Skeletal muscle tissue (tissue), 4 donors: ENCODE results near the gene TRPC4AP. TPM values are rescaled to one million over a fixed set of nuclear protein-coding genes. Genes with fewer than 3 reads are reported as not detected.

Experiments used
- H3K27ac ChIP-seq: one replicate; pipeline ENCODE4 v1.7.0; 2013; ENCODE audit warnings: mild to moderate bottlenecking, low read depth, low read length, inconsistent platforms
- H3K27me3 ChIP-seq, 3 donors: one replicate each; pipeline ENCODE4 v1.7.0; 2013; ENCODE audit warnings: low read length in 3 of 3; ENCODE audit not compliant: control insufficient read depth in 3 of 3, insufficient read depth in 3 of 3
- H3K36me3 ChIP-seq, 3 donors: one replicate each; pipeline ENCODE4 v1.7.0; 2013; ENCODE audit warnings: low read length in 3 of 3; ENCODE audit not compliant: control insufficient read depth in 3 of 3, insufficient read depth in 3 of 3
- H3K4me1 ChIP-seq, 3 donors: one replicate each; pipeline ENCODE4 v1.7.0; 2013; ENCODE audit warnings: low read length in 3 of 3, mild to moderate bottlenecking in 3 of 3; ENCODE audit not compliant: control insufficient read depth in 3 of 3, insufficient read depth in 3 of 3
- H3K4me3 ChIP-seq, 3 donors: one replicate each; pipeline ENCODE4 v1.7.0; 2013; ENCODE audit warnings: low read length in 3 of 3
- H3K9ac ChIP-seq, 3 donors: one replicate each; pipeline ENCODE4 v1.7.0; 2013; ENCODE audit warnings: low read length in 3 of 3, mild to moderate bottlenecking in 3 of 3, moderate library complexity in 2 of 3, low read depth in 1 of 3
- H3K9me3 ChIP-seq, 3 donors: one replicate each; pipeline ENCODE4 v1.7.0; 2013; ENCODE audit warnings: low read length in 3 of 3; ENCODE audit not compliant: control insufficient read depth in 3 of 3
- total RNA-seq: library from RNA; depleted of rRNA; stranded (reverse); fragments of >200 nt; gene quantifications from one replicate; pipeline ENCODE4 v1.2.3, GENCODE V29; 2014
- donor health status: Osteomylitis.

Gene TRPC4AP
- total RNA-seq, 1 donor from 2014 or later = 49.6 TPM

DNA sequence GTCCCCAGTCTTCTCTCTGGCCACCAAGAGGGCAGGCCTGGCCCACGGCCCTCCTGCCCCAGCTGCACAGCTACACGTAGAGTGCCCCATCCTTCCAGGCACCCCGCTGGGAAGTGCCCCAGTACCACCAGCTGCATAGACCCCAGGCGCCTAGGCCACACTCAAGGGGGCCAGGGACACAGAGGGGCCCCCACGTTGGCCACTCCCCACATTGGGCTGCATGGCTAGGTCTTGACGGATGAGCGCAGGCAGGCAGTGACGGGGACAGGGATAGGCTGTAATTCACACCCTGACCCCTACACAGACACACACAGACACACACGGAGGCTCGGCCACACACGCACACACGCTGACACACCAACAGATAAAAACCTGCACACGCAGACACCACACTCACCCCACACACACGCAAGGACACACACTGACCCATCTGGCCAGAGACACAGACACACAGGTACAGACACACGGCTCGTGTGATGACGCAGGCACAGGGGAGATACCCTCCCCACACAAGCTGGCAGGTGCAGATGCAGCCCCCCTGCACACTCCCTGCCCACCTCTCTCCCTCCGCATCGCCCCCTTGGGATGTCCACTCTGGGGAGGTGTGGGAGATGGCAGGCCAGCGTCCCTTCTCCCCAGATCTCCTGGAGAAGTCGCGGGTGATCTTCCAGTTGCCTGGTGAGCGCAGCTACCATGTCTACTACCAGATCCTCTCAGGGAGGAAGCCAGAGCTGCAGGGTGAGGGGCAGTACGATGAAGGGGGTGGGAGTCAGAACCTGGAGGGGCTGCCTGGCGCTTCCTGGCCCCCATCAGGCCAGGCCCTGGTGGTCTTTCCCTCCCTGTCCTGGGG lies 106.9 kb downstream of the TRPC4AP start:
- Histone ChIP-seq H3K9me3 (no peaks in the 10 kb centered on the region), H3K4me1 (peaks cover 37 to 85% (median 83%) of the 10 kb centered on the region in 3 donors), H3K27ac (no peak overlapping the region), H3K9ac (peak overlapping the region in 2 of 3 donors; percentile 43 to 74), H3K4me3 (peak overlapping the region in 1 of 3 donors; percentile 45), H3K27me3 (peaks cover 10 to 17% (median 11%) of the 10 kb centered on the region in 3 donors), H3K36me3 (peaks cover 7 to 53% (median 18%) of the 10 kb centered on the region in 3 donors)

- Histone ChIP-seq H3K27ac (peak overlapping the region; percentile 25), H3K4me1 (peaks cover 37 to 85% (median 78%) of the 10 kb centered on the region in 3 donors), H3K9ac (peak overlapping the region in 1 of 3 donors; percentile 74), H3K36me3 (peaks cover 4 to 51% (median 11%) of the 10 kb centered on the region in 3 donors), H3K27me3 (peaks cover 10 to 17% (median 11%) of the 10 kb centered on the region in 3 donors), H3K4me3 (no peak overlapping the region), H3K9me3 (no peaks in the 10 kb centered on the region)
Measured at GRCh38 chr20:34984756-34985261, 107.8 kb downstream of the TRPC4AP start.

DNA sequence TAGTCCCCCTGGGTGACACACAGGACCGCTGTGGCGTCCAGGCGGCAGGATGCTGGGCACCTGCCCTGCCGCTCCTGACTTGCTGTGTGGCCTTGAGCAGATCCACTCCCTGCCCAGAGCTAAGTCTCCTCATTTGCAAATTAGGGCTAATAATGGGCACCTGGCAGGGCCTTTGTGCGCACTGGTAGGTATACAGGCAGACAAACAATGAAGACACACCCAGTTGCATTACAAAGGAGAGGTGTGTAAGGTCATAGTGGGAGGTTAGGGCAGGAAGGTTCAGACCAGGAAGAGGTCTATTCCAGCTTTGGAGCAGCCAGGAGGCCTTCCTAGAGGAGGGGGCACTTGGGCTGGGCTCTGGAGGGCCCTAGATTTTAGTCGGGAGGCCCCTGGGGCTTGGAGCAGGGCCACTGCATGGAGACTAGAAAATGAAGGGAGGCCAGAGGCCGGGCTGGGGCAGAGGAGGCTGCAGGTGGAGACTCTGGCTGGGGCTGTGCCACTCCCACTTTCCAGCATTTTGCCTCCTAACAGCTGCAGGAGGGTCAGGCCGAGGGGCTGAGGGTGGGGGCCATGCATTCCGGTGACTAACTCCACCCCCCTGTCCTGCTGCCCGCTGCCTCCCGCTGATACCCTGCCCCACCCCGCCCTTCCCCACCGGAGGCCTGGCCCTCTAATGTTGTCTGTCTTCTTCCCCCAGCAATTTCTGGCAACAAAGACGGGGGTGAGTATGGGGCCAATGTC lies 108.4 kb downstream of the TRPC4AP start:
- Histone ChIP-seq H3K9ac (peak overlapping the region in 1 of 3 donors; percentile 60), H3K27ac (peak overlapping the region; percentile 25), H3K36me3 (peaks cover 0 to 49% (median 5%) of the 10 kb centered on the region in 3 donors), H3K4me1 (peaks cover 38 to 80% (median 74%) of the 10 kb centered on the region in 3 donors), H3K4me3 (peak overlapping the region in 1 of 3 donors; percentile 35), H3K9me3 (no peaks in the 10 kb centered on the region), H3K27me3 (peaks cover 10 to 17% (median 11%) of the 10 kb centered on the region in 3 donors)

GRCh38 chr20:34983089-34983820 lies 109.4 kb downstream of the TRPC4AP start:
- Histone ChIP-seq H3K4me1 (peaks cover 46 to 78% (median 75%) of the 10 kb centered on the region in 3 donors), H3K27me3 (peaks cover 10 to 17% (median 11%) of the 10 kb centered on the region in 3 donors), H3K27ac (peak overlapping the region; percentile 52), H3K4me3 (peak overlapping the region in 1 of 3 donors; percentile 29), H3K9ac (peak overlapping the region in 2 of 3 donors; percentile 11 to 62), H3K36me3 (peaks cover 0 to 50% (median 2%) of the 10 kb centered on the region in 3 donors), H3K9me3 (no peaks in the 10 kb centered on the region)

DNA sequence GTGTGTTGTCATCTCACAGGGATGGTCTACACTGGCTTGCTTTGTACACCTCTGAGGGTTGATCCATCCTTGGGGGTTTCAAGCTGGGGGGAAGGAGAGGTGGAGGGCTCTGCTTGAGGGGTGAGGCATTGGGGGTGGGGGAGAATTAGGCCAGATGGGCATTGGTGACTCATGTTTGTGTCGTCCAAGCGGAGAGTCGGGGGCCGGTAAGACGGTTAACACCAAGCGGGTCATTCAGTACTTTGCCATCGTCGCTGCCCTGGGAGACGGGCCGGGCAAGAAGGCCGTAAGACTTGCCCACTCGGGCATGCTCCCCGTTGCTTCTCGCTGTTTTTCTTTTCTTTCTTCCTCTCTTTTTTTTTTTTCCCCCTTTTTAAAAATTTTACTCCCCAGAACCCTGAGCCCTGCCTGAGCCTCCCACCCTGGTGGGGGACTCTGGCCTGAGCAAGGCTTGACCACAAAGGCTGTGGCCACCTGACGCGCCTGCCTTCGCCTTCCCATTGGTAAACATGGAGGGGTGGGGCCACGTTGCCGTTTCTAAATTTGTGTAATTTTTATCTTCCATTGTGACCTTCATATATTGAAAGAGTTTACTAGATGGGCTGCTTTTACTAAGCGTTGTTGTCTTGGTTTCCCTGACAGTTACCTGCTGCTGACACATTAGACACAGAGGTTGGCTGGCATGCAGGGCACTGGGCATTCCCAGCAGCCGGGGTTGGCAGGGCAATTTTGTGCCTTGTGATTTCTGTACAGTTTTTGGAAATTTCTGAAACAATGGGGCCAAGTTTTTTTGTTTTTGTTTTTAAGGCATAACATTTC lies 110.1 kb downstream of the TRPC4AP start:
- peak overlapping the region in 2 of 3 donors; percentile 33 to 61 for H3K4me3 ChIP-seq
- peaks cover 53 to 76% (median 72%) of the 10 kb centered on the region in 3 donors for H3K4me1 ChIP-seq
- H3K27me3 ChIP-seq = peaks cover 10 to 17% (median 11%) of the 10 kb centered on the region in 3 donors
- peak overlapping the region in 2 of 3 donors; percentile 30 to 62 for H3K9ac ChIP-seq
- peak overlapping the region; percentile 52 for H3K27ac ChIP-seq
- peaks cover 0 to 47% (median 0%) of the 10 kb centered on the region in 3 donors for H3K36me3 ChIP-seq
- no peaks in the 10 kb centered on the region for H3K9me3 ChIP-seq

GRCh38 chr20:34980543-34981233 lies 111.9 kb downstream of the TRPC4AP start:
- peak overlapping the region in 2 of 3 donors; percentile 6 to 66 for H3K9ac ChIP-seq
- H3K27ac ChIP-seq = peak overlapping the region; percentile 77

DNA sequence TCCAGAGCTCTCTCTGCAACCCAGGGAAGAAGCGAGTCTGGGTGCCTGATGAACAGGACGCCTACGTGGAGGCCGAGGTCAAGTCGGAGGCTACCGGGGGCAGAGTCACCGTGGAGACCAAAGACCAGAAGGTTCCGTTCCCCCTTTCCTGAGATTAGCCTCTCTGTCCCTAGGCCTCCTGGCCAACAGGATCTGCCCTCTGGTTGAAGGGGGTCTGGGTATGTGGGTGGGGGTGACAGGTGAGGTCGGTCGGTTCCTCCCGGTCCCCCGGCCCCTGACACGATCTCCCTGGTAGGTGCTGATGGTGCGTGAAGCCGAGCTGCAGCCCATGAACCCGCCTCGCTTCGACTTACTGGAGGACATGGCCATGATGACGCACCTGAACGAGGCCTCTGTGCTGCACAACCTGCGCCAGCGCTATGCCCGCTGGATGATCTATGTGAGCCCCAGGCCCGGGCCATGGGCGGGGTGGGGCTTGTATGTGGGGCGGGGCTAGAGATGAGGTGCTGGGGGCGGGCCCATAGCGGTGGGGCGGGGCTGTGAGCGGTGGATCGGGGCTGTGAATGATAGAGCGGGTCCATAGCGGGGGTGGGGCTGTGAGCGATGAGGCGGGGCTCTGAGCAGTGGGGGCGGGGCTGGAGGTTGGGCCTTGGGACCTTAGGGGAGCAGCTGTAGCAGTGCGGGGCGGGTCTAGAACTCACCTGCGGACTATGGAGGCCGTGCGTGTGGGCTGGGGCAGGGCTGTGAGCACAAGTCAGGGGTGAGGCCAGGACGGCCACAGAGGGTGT lies 113.0 kb downstream of the TRPC4AP start:
- Histone ChIP-seq H3K4me1 (peaks cover 46 to 55% (median 53%) of the 10 kb centered on the region in 3 donors), H3K4me3 (peak overlapping the region; percentile 54 to 87 (median 76)), H3K27ac (peak overlapping the region; percentile 93), H3K27me3 (peaks cover 6 to 12% (median 10%) of the 10 kb centered on the region in 3 donors), H3K36me3 (peaks cover 0 to 28% (median 0%) of the 10 kb centered on the region in 3 donors), H3K9me3 (no peaks in the 10 kb centered on the region), H3K9ac (peak overlapping the region; percentile 71 to 94 (median 72))

More at GRCh38 chr20:34980543-34981233, 111.9 kb downstream of the TRPC4AP start:
- Histone ChIP-seq H3K36me3 (peaks cover 0 to 34% (median 0%) of the 10 kb centered on the region in 3 donors), H3K4me1 (peaks cover 51 to 67% (median 65%) of the 10 kb centered on the region in 3 donors), H3K4me3 (peak overlapping the region in 2 of 3 donors; percentile 39 to 68), H3K9me3 (no peaks in the 10 kb centered on the region), H3K27me3 (peaks cover 10 to 17% (median 11%) of the 10 kb centered on the region in 3 donors)
